ENCODE measurements around the gene TMEM140.

GRCh38 chr7:135178364-135178763 lies 30.5 kb downstream of the TMEM140 start:
- no peak for TF ChIP-seq CTCF (IDR thresholded peaks at IDR 0.05)
- TF ChIP-seq POLR2AphosphoS5 (IDR thresholded peaks at IDR 0.05; ENCODE audit: low read depth, low read length) = no peak

Data from Panc1 (cell line).